ENCODE measurements around the gene FGF12.

Gene FGF12

GRCh38 chr3:192171213-192171612 is 556.1 kb downstream of the FGF12 start:
- Histone ChIP-seq H3K9me3 (ENCODE audit: control insufficient read depth, low read length) (no peaks in the 10 kb centered on the region), H3K9ac (no peak overlapping the region), H3K4me2 (ENCODE audit: low read length) (no peak overlapping the region), H3K27ac (no peak overlapping the region), H3K27me3 (ENCODE audit: control insufficient read depth, insufficient read depth, low read length) (no peaks in the 10 kb centered on the region), H3K4me1 (no peaks in the 10 kb centered on the region), H3K79me2 (no peaks in the 10 kb centered on the region), H2AFZ (no peak overlapping the region), H3K4me3 (ENCODE audit: low read depth, low read length) (no peak overlapping the region), H3K36me3 (ENCODE audit: control insufficient read depth, insufficient read depth, low read length) (no peaks in the 10 kb centered on the region)
- TF ChIP-seq CTCF (IDR thresholded peaks at IDR 0.05) = no peak

DNA sequence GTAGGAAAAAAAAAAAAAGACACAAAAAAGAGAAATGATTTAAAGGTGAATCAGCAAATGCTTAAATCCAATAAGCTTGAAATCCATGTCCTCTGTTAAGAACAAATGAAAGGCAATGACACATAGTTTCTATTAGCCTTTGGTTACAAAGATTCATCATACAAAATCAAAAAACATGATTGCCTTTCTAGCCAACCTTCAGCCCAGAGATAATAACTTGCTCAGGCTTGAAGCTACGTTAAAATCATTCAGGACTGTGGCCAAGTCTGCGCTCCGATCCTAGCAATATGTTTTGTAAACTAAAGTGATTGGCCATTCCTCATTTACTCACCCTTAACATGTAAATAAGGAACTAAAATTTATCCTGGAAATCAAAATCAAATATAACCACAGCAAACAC is 556.7 kb downstream of the FGF12 start:
- Histone ChIP-seq H3K27ac (no peak overlapping the region), H3K4me3 (ENCODE audit: low read depth, low read length) (no peak overlapping the region)

GRCh38 chr3:192170031-192170430 is 557.3 kb downstream of the FGF12 start:
- H3K4me2 ChIP-seq (ENCODE audit: low read length) = no peak overlapping the region
- H3K36me3 ChIP-seq (ENCODE audit: control insufficient read depth, insufficient read depth, low read length) = no peaks in the 10 kb centered on the region
- no peak overlapping the region for H3K27ac ChIP-seq
- no peak overlapping the region for H3K4me3 ChIP-seq (ENCODE audit: low read depth, low read length)
- H3K79me2 ChIP-seq = no peaks in the 10 kb centered on the region
- no peak overlapping the region for H3K9ac ChIP-seq
- no peak overlapping the region for H2AFZ ChIP-seq
- H3K9me3 ChIP-seq (ENCODE audit: control insufficient read depth, low read length) = no peaks in the 10 kb centered on the region
- no peak for TF ChIP-seq CTCF (IDR thresholded peaks at IDR 0.05)
- no peaks in the 10 kb centered on the region for H3K4me1 ChIP-seq
- no peaks in the 10 kb centered on the region for H3K27me3 ChIP-seq (ENCODE audit: control insufficient read depth, insufficient read depth, low read length)

More for the DNA sequence above, 556.7 kb downstream of the FGF12 start:
- Histone ChIP-seq H3K36me3 (ENCODE audit: control insufficient read depth, insufficient read depth, low read length) (no peaks in the 10 kb centered on the region), H3K4me1 (no peaks in the 10 kb centered on the region), H3K9me3 (ENCODE audit: control insufficient read depth, low read length) (no peaks in the 10 kb centered on the region), H2AFZ (no peak overlapping the region), H3K4me2 (ENCODE audit: low read length) (no peak overlapping the region), H3K79me2 (no peaks in the 10 kb centered on the region), H3K27me3 (ENCODE audit: control insufficient read depth, insufficient read depth, low read length) (no peaks in the 10 kb centered on the region), H3K9ac (no peak overlapping the region)
- no peak for TF ChIP-seq CTCF (IDR thresholded peaks at IDR 0.05)

- H3K27me3 ChIP-seq (ENCODE audit: control insufficient read depth, insufficient read depth, low read length) = no peaks in the 10 kb centered on the region
- no peaks in the 10 kb centered on the region for H3K36me3 ChIP-seq (ENCODE audit: control insufficient read depth, insufficient read depth, low read length)
- H3K4me3 ChIP-seq (ENCODE audit: low read depth, low read length) = no peak overlapping the region
- H3K4me2 ChIP-seq (ENCODE audit: low read length) = no peak overlapping the region
- no peaks in the 10 kb centered on the region for H3K79me2 ChIP-seq
- no peak for TF ChIP-seq CTCF (IDR thresholded peaks at IDR 0.05)
- H3K9ac ChIP-seq = no peak overlapping the region
- no peaks in the 10 kb centered on the region for H3K9me3 ChIP-seq (ENCODE audit: control insufficient read depth, low read length)
- no peak overlapping the region for H2AFZ ChIP-seq
- H3K4me1 ChIP-seq = no peaks in the 10 kb centered on the region
- no peak overlapping the region for H3K27ac ChIP-seq
Observed at GRCh38 chr3:192169332-192169915, 557.9 kb downstream of the FGF12 start.

DNA sequence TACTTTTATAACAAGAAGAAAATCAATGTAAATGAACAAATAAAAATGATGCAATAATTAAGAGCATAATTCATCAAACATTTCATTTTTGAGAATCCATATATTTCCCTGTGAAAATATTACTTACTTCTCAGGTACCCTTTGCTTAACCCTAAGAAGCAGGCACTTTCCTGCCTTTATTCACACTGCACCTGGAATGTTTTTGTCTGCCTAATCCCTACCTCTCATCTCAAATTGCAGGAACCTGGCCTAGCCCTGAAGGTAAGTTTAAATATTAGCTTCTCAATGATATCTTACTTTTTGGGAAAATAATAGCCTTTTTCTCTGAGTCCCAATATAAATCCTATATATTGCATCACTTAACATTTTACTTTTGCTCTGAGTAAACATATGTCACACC is 559.1 kb downstream of the FGF12 start:
- no peak for TF ChIP-seq CTCF (IDR thresholded peaks at IDR 0.05)

More for the DNA sequence above, 559.1 kb downstream of the FGF12 start:
- Histone ChIP-seq H3K27me3 (ENCODE audit: control insufficient read depth, insufficient read depth, low read length) (no peaks in the 10 kb centered on the region), H3K79me2 (no peaks in the 10 kb centered on the region), H3K27ac (no peak overlapping the region), H3K9ac (no peak overlapping the region), H3K4me2 (ENCODE audit: low read length) (no peak overlapping the region), H3K36me3 (ENCODE audit: control insufficient read depth, insufficient read depth, low read length) (no peaks in the 10 kb centered on the region), H3K4me3 (ENCODE audit: low read depth, low read length) (no peak overlapping the region), H3K4me1 (no peaks in the 10 kb centered on the region), H3K9me3 (ENCODE audit: control insufficient read depth, low read length) (no peaks in the 10 kb centered on the region), H2AFZ (no peak overlapping the region)

All from parathyroid adenoma (tissue), 2 donors.